Psoas muscle (tissue), 8 donors: Measurements from ENCODE around the gene KAZN. TPM values are rescaled to one million over a fixed set of nuclear protein-coding genes. Genes with fewer than 3 reads are reported as not detected.

Experiments used
- ATAC-seq, 4 donors: fragments of 200-7000 bp; cut with Tn5 transposase; one replicate each; pipeline ENCODE4 v1.9.1; 2020; ENCODE audit warnings: moderate library complexity in 3 of 4, mild to moderate bottlenecking in 2 of 4
- DNase-seq, 2 donors: peaks; one replicate each; pipeline ENCODE4 v3.0.0-alpha.2; 2020
- H3K27ac ChIP-seq: fragments of 200-600 bp; one replicate; pipeline ENCODE4 v1.8.0; 2022
- H3K27me3 ChIP-seq, 3 donors: fragments of 200-600 bp in 1 of 3; one replicate each; pipeline versions ENCODE4 v1.6.1 to v1.8.0; 2013 to 2022; ENCODE audit warnings: low read length in 2 of 3, mild to moderate bottlenecking in 2 of 3, moderate library complexity in 1 of 3; ENCODE audit not compliant: insufficient read depth in 3 of 3
- H3K36me3 ChIP-seq, 2 donors: fragments of 200-600 bp in 1 of 2; one replicate each; pipeline versions ENCODE4 v1.6.1 to v1.8.0; 2013 to 2022; ENCODE audit warnings: low read depth in 1 of 2, mild to moderate bottlenecking in 1 of 2, moderate library complexity in 1 of 2; ENCODE audit not compliant: insufficient read depth in 1 of 2
- H3K4me1 ChIP-seq: fragments of 200-600 bp; one replicate; pipeline ENCODE4 v1.8.0; 2022
- H3K4me3 ChIP-seq: fragments of 200-600 bp; one replicate; pipeline ENCODE4 v1.8.0; 2022; ENCODE audit warnings: mild to moderate bottlenecking
- H3K9me3 ChIP-seq: fragments of 200-600 bp; one replicate; pipeline ENCODE4 v1.8.0; 2022
- WGBS, 3 donors: extraction: QIAGEN DNeasy Blood & Tissue Kit; methylation state at CpG; one replicate each; pipeline versions ENCODE4 v1.1.6 to v1.1.7; 2013; 5-methylcytosine and 5-hydroxymethylcytosine counted together
- intact Hi-C, 2 donors: fragments of 100-400 bp; cut with DNase I; formaldehyde crosslinking; loops; one replicate each; pipeline versions ENCODE4 v1.11.0 to v1.14.2; 2022
- polyA plus RNA-seq, 3 donors: library from polyadenylated mRNA; stranded (reverse); fragments of 200-250 nt; gene quantifications; one replicate each; pipeline ENCODE4 v1.2.3, GENCODE V29; 2013
- total RNA-seq, 4 donors: library from RNA; stranded (reverse); fragmentation: NEBNext Ultra II Directional in 2 of 4; extraction: Animal tissue kit (Norgen Biotek cat#: 25700) in 2 of 4; gene quantifications; one replicate each; pipeline versions ENCODE4 v1.2.1 to v1.2.4, GENCODE V29; 2021 to 2023
- TF ChIP-seq, protein P1 (sequence below): fragments of 200-600 bp; IDR thresholded peaks from one replicate; pipeline ENCODE4 v1.8.0; 2022; ENCODE audit warnings: antibody characterized with exemption
- donor health status: healthy with polysubstance abuse.
- donor health status: DM: no; HTN: no; CAD: no; lungs with moderate emphysema.
- donor health status: Bipolar disorder and iron deficiency.
- donor health status: healthy.
- donor health status: DM: yes; HTN: yes; CAD: no.
- donor health status: DM: no; HTN: no; CAD: no.
- donor health status: DM: no; HTN: no; CAD: no.
- donor health status: DM: yes; HTN: yes; CAD: no.

Gene KAZN
- total and polyA plus RNA-seq, 7 donors: 0.23 to 2.3 (median 0.97) TPM

DNA sequence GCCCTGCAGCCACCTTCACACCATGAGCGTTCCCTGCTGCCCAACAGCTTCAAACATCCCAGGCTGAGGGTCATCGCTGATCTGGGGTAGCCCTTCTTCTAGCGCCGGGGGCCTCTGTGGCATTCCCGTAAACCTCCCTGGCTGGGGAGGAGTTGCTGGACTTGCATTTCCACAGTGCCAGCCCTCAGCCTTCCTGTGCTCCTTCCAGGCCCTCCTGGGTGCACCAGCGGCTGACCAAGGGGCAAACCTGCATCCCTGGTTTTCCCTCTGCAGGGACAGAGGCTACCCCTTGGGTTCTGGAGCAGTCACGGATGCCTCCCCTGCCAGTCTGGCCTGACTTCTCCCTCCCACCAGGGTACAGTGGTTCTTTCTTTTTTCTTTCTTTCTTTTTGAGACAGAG is 336.4 kb downstream of the KAZN start:
- no peaks in the 10 kb centered on the region for H3K9me3 ChIP-seq
- H3K4me3 ChIP-seq: no peak overlapping the region
- H3K36me3 ChIP-seq: no peaks in the 10 kb centered on the region
- WGBS, 3 donors: 89 to 96% (median 93%) methylated on average over 7 of the region's 7 CpGs
- H3K27me3 ChIP-seq: peaks cover 0 to 15% (median 8%) of the 10 kb centered on the region in 3 donors
- DNase-seq: no peak
- no peak for ATAC-seq
- H3K4me1 ChIP-seq: no peaks in the 10 kb centered on the region
- no peak overlapping the region for H3K27ac ChIP-seq
- intact Hi-C loops: no loop called here
- TF ChIP-seq, protein P1, sequence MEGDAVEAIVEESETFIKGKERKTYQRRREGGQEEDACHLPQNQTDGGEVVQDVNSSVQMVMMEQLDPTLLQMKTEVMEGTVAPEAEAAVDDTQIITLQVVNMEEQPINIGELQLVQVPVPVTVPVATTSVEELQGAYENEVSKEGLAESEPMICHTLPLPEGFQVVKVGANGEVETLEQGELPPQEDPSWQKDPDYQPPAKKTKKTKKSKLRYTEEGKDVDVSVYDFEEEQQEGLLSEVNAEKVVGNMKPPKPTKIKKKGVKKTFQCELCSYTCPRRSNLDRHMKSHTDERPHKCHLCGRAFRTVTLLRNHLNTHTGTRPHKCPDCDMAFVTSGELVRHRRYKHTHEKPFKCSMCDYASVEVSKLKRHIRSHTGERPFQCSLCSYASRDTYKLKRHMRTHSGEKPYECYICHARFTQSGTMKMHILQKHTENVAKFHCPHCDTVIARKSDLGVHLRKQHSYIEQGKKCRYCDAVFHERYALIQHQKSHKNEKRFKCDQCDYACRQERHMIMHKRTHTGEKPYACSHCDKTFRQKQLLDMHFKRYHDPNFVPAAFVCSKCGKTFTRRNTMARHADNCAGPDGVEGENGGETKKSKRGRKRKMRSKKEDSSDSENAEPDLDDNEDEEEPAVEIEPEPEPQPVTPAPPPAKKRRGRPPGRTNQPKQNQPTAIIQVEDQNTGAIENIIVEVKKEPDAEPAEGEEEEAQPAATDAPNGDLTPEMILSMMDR: no peak

GRCh38 chr1:14936815-14937214 is 338.3 kb downstream of the KAZN start:
- intact Hi-C loops: no loop called here
- H3K4me1 ChIP-seq: no peaks in the 10 kb centered on the region
- no peaks in the 10 kb centered on the region for H3K36me3 ChIP-seq
- DNase-seq (no peak), ATAC-seq (no peak)
- no peak overlapping the region for H3K4me3 ChIP-seq
- 70 to 81% (median 77%) methylated on average over 6 of the region's 6 CpGs for WGBS, 3 donors
- peaks cover 0 to 2% (median 0%) of the 10 kb centered on the region in 3 donors for H3K27me3 ChIP-seq
- H3K9me3 ChIP-seq: no peaks in the 10 kb centered on the region
- TF ChIP-seq, protein P1: no peak
- no peak overlapping the region for H3K27ac ChIP-seq

GRCh38 chr1:14937288-14937949 is 338.9 kb downstream of the KAZN start:
- Histone ChIP-seq H3K27ac (no peak overlapping the region), H3K9me3 (no peaks in the 10 kb centered on the region), H3K36me3 (no peaks in the 10 kb centered on the region), H3K4me1 (no peaks in the 10 kb centered on the region), H3K4me3 (no peak overlapping the region), H3K27me3 (peaks cover 0 to under 1% (median 0%) of the 10 kb centered on the region in 3 donors)
- intact Hi-C loops: no loop called here
- no peak for DNase-seq
- 50 to 69% (median 54%) methylated on average over 11 of the region's 11 CpGs for WGBS, 3 donors
- no peak for ATAC-seq
- TF ChIP-seq, protein P1: no peak

DNA sequence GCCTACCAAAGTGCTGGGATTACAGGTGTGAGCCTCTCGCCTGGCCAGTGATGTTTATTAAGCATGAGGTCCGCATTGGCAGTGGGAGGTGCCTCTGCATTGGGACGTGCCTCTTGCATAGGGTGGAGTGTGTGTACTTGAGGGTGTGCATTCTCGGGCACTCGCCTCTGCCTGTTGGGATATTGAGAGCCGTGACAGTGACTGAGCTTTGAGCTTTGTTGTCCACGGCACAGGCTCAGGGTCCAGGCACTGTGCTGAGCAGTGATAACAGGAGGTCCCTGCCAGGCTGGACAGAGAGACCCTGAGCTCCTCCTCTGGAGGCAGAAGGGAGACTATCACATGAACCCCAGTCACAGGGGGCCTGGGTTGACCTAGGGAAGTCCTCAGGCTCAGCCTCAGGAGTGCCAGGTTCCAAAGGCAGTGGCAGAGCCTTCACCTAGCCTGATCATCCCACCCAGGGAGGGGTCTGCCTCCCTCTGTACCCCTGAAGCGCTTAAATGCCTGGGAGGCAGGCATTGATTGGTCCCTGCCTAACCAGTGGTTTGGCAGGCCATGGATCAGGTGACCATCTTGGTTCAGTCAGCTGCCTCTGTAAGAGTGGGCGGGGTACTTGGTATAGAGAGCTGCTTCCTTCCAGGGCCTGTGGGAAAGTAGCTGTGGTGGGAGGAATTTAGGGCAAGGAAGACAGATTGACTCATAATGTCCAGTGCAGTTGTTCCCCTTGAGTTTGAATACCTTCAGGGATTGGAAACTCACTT is 341.2 kb downstream of the KAZN start:
- H3K27ac ChIP-seq: no peak overlapping the region
- WGBS, 3 donors: 74 to 88% (median 83%) methylated on average over 9 of the region's 9 CpGs
- peaks cover 0 to 5% (median 2%) of the 10 kb centered on the region in 3 donors for H3K27me3 ChIP-seq
- H3K9me3 ChIP-seq: no peaks in the 10 kb centered on the region
- TF ChIP-seq, protein P1: no peak
- no peak for ATAC-seq
- no peak overlapping the region for H3K4me3 ChIP-seq
- intact Hi-C loops: no loop called here
- peak in 1 of 2 donors; percentile 6 for DNase-seq
- H3K4me1 ChIP-seq: no peaks in the 10 kb centered on the region
- H3K36me3 ChIP-seq: no peaks in the 10 kb centered on the region
